CD4-positive, alpha-beta T cell (primary cell): Measurements from ENCODE around the gene PDXK. TPM values are rescaled to one million over a fixed set of nuclear protein-coding genes. Genes with fewer than 3 reads are reported as not detected.

Experiments used
- ATAC-seq: fragments of 200-7000 bp; cut with Tn5 transposase; one replicate; pipeline ENCODE4 v1.10.0; 2022; ENCODE audit warnings: mild to moderate bottlenecking; ENCODE audit not compliant: poor library complexity
- CTCF ChIA-PET: fragments of 350-600 bp; sonication (Branson Sonifier 250); formaldehyde crosslinking; loops from one replicate; lab custom pipeline; 2021; ENCODE audit warnings: antibody characterized with exemption, inconsistent platforms; lab: Charles Lee
- POLR2A ChIA-PET: fragments of 350-600 bp; sonication (Branson Sonifier 250); formaldehyde crosslinking; loops from one replicate; lab custom pipeline; 2021; ENCODE audit warnings: antibody characterized with exemption, inconsistent platforms; lab: Charles Lee
- DNase-seq, 14 experiments: peaks; one replicate each; pipeline ENCODE4 v3.0.0-alpha.2; 2013 to 2020; ENCODE audit warnings: mixed read lengths in 2 of 14
- H3K27ac ChIP-seq, 2 donors: one replicate each; pipeline versions ENCODE4 v1.5.1 to v1.7.0; 2013; ENCODE audit warnings: low read length in 2 of 2, low read depth in 1 of 2, mild to moderate bottlenecking in 1 of 2
- H3K27me3 ChIP-seq, 2 experiments: 1 replicate in 1 of 2; 2 replicates in 1 of 2; pipeline versions ENCODE4 v1.6.1 to v1.7.0; 2013; ENCODE audit warnings: low read length in 2 of 2, control low read depth in 1 of 2, mild to moderate bottlenecking in 1 of 2, moderate library complexity in 1 of 2; ENCODE audit not compliant: insufficient read depth in 2 of 2, control insufficient read depth in 1 of 2
- H3K36me3 ChIP-seq: one replicate; pipeline ENCODE4 v1.6.1; 2013; ENCODE audit warnings: low read length, control low read depth; ENCODE audit not compliant: insufficient read depth
- H3K4me1 ChIP-seq: one replicate; pipeline ENCODE4 v1.6.1; 2013; ENCODE audit warnings: low read length, control low read depth; ENCODE audit not compliant: insufficient read depth
- H3K4me3 ChIP-seq: one replicate; pipeline ENCODE4 v1.5.1; 2013; ENCODE audit warnings: mild to moderate bottlenecking, low read length, moderate library complexity
- H3K9me3 ChIP-seq, 2 experiments: 1 replicate in 1 of 2; 2 replicates in 1 of 2; pipeline versions ENCODE4 v1.6.1 to v1.7.0; 2013; ENCODE audit warnings: low read length in 2 of 2, mild to moderate bottlenecking in 2 of 2, control low read depth in 1 of 2, moderate library complexity in 1 of 2; ENCODE audit not compliant: control insufficient read depth in 1 of 2, insufficient read depth in 1 of 2
- H3K27ac Mint-ChIP-seq: one replicate; pipeline ENCODE4 v1.8.0; 2020; ENCODE audit warnings: mixed read lengths
- H3K27me3 Mint-ChIP-seq: one replicate; pipeline ENCODE4 v1.8.0; 2021; ENCODE audit warnings: mixed read lengths
- H3K36me3 Mint-ChIP-seq: one replicate; pipeline ENCODE4 v1.8.0; 2021; ENCODE audit warnings: low read depth, mixed read lengths
- H3K4me1 Mint-ChIP-seq: one replicate; pipeline ENCODE4 v1.8.0; 2021; ENCODE audit warnings: low read depth, mixed read lengths
- H3K4me3 Mint-ChIP-seq: one replicate; pipeline ENCODE4 v1.8.0; 2020; ENCODE audit warnings: mild to moderate bottlenecking, mixed read lengths
- H3K9me3 Mint-ChIP-seq: one replicate; pipeline ENCODE4 v1.8.0; 2020; ENCODE audit warnings: mixed read lengths
- CTCF ChIP-seq: fragments of 200-600 bp; IDR thresholded peaks from one replicate; pipeline ENCODE4 v1.8.0; 2022; ENCODE audit warnings: antibody characterized with exemption, mild to moderate bottlenecking
- intact Hi-C, 2 experiments: fragments of 100-400 bp; cut with DNase I in 1 of 2; cut with micrococcal nuclease in 1 of 2; formaldehyde crosslinking; loops; one replicate each; pipeline versions ENCODE4 v1.15.1 to v1.9.0; 2023 to 2025; cut with DNase I, micrococcal nuclease
- total RNA-seq, 174 experiments: library from RNA in 2 of 174; stranded (reverse) in 2 of 174; gene quantifications; one replicate each; pipeline ENCODE4 v1.2.3 and lab custom pipeline; 2021 to 2026

The PDXK gene
- total RNA-seq, 2 experiments from 2014 or later: 74.8 to 77.0 TPM

- Histone ChIP-seq H3K4me1 (no peaks in the 10 kb centered on the region), H3K9me3 (no peaks in the 10 kb centered on the region), H3K36me3 (peaks cover 89% of the 10 kb centered on the region), H3K27me3 (no peaks in the 10 kb centered on the region), H3K27ac (no peak overlapping the region), H3K4me3 (no peak overlapping the region)
- Mint-ChIP-seq H3K27me3 (no peaks in the 10 kb centered on the region), H3K4me3 (no peak overlapping the region), H3K36me3 (peaks cover 72% of the 10 kb centered on the region), H3K27ac (no peak overlapping the region), H3K4me1 (peaks cover 5% of the 10 kb centered on the region), H3K9me3 (no peaks in the 10 kb centered on the region)
- intact Hi-C loops: loop anchor here in 1 of 2 experiments (10.0 kb wide), 1 partner anchor 60 kb away; no protein-coding TSS in a partner anchor
- ChIA-PET POLR2A (no interaction called here), CTCF (no interaction called here)
- DNase-seq (no peak), ATAC-seq (no peak)
- TF ChIP-seq CTCF: no peak
Observed at GRCh38 chr21:43684424-43684823, 34.5 kb upstream of the PDXK start.

DNA sequence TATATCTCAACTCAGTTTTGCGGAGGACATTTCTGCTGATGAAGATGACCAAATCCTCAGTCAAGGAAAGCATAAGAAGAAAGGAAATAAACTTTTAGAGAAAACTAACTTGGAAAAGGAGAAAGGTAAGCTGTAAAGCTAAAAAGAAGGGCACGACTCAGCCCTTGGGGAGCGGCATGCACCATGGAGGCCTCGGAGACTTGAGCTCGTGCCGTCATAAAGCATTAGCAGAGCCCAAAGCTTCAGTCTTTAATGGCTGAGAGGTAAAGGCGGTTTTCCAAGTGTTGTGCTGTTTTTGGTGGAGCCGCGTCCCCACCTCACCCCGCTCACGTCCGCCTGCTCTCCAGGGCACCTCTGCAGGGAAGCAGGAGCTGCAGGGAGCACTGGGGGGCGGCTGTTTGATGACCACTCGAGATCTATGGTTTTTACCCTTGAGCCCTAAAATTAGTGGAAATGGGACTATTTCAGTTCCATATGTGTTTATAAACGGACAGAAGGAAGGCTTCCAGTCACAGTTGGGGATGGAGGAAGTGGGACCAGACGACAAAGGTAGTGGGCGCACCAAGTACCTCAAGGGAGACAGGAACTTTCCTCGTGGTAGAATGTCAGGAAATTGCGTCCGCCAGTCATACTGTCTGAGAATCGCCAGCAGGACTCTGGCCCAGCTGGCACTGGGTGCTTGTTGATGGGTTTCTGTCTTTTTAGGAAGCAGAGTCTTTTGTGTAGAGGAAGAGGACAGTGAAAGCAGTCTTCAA lies 31.9 kb upstream of the PDXK start:
- no peaks in the 10 kb centered on the region for H3K9me3 Mint-ChIP-seq
- peaks cover 82% of the 10 kb centered on the region for H3K36me3 Mint-ChIP-seq
- no peak overlapping the region for H3K4me3 ChIP-seq
- ChIA-PET POLR2A (no interaction called here), CTCF (no interaction called here)
- no peak for TF ChIP-seq CTCF
- H3K27ac Mint-ChIP-seq: no peak overlapping the region
- no peak overlapping the region for H3K4me3 Mint-ChIP-seq
- H3K27ac ChIP-seq: no peak overlapping the region
- no peak for ATAC-seq
- H3K27me3 ChIP-seq: no peaks in the 10 kb centered on the region
- no peaks in the 10 kb centered on the region for H3K27me3 Mint-ChIP-seq
- DNase-seq: no peak
- H3K4me1 ChIP-seq: no peaks in the 10 kb centered on the region
- intact Hi-C loops: loop anchor here in 1 of 2 experiments (10.0 kb wide), 1 partner anchor 58 kb away; no protein-coding TSS in a partner anchor
- no peaks in the 10 kb centered on the region for H3K4me1 Mint-ChIP-seq
- no peaks in the 10 kb centered on the region for H3K9me3 ChIP-seq
- peaks cover 93% of the 10 kb centered on the region for H3K36me3 ChIP-seq

- ATAC-seq: no peak
- Histone ChIP-seq H3K4me3 (no peak overlapping the region), H3K9me3 (no peaks in the 10 kb centered on the region), H3K36me3 (peaks cover 93% of the 10 kb centered on the region), H3K27ac (no peak overlapping the region), H3K4me1 (no peaks in the 10 kb centered on the region), H3K27me3 (no peaks in the 10 kb centered on the region)
- DNase-seq: no peak
- ChIA-PET CTCF (no interaction called here), POLR2A (no interaction called here)
- TF ChIP-seq CTCF: no peak
- intact Hi-C loops: loop anchor here in 1 of 2 experiments (10.0 kb wide), 1 partner anchor 57 kb away; no protein-coding TSS in a partner anchor
- Mint-ChIP-seq H3K9me3 (no peaks in the 10 kb centered on the region), H3K4me1 (no peaks in the 10 kb centered on the region), H3K27ac (no peak overlapping the region), H3K36me3 (peaks cover 83% of the 10 kb centered on the region), H3K27me3 (no peaks in the 10 kb centered on the region), H3K4me3 (no peak overlapping the region)
Observed at GRCh38 chr21:43687566-43688399, 31.1 kb upstream of the PDXK start.
